Stimulated activated CD4-positive, alpha-beta T cell treated with anti-CD3 and anti-CD28 coated beads, Interleukin-4, amount 100 ng/mL, for 1 hour (primary cell): ENCODE data around the gene AHSP.
"Not testable (repeated sequence)": the region's sequence is repeated elsewhere in the genome, so short reads cannot be mapped to it uniquely, and the experiment has no call there.

Experiments used
- DNase-seq: peaks from one replicate; pipeline ENCODE4 v3.0.0-alpha.2; 2020

Gene AHSP, protein sequence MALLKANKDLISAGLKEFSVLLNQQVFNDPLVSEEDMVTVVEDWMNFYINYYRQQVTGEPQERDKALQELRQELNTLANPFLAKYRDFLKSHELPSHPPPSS

DNA sequence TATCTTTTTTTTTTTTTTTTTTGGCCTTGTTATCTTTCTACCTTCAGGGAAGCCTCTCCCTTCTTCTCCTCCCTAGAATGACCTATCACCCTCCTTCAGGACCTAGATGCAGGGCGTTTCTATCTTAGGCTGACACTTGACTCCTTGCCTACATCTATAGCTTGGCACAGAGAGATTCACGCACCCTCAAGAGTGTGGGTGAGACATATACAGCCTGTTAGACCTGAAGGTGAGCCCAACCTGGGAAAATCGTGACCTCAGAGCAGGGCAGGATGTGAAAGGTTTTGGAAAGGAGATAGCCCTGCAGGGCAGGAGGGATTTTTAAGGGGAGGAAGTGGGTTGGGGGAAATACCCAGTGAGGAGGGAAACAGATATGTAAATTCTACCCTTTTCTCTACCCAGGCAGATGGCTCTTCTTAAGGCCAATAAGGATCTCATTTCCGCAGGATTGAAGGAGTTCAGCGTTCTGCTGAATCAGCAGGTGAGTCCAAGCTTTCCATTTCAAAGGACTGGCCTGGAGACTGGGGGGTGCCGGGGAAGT is at the start of gene AHSP:
AHSP (plus strand) TSS at position 167 of the 541 bp plus-strand sequence; CDS start at position 407, 240 bp downstream.
- DNase-seq = no peak

DNA sequence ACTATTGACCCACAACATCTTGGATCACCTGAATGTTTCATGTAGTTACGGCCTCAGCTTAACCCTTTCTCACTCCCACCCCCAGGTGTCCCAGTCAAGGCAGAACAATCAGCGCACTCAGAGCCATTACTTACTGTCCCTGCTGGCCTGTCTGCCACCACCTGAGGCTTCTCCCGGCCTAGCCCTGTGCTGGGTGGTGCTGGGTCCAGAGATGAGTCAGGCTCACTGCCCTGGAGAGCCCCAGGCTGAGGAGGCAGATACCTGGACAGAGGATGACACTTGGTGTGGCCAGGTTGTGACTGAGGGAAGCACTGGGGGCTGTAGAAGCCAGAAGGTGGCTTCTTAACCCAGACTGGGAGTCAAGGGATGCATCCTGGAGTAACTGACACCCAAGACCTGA is 48.7 kb upstream of the AHSP start:
- DNase-seq = no peak

DNA sequence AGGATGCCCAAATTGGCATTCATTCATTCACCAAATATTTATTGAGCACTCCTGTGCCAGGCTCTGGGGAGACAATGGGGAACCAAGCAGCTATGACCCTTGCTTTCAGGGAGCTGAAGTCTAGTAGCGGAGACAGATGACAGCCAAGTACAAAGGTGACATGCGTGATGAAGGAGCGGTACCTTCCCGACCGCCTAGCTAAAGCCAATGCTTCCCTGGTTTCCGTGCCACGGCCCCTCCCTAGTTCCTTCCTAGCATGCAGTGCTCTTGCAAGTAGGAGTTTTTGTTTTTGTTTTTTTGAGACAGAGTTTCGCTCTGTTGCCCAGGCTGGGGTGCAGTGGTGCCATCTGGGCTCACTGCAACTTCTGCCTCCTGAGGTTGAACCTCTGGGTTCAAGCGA is 47.9 kb upstream of the AHSP start:
- no peak for DNase-seq

DNA sequence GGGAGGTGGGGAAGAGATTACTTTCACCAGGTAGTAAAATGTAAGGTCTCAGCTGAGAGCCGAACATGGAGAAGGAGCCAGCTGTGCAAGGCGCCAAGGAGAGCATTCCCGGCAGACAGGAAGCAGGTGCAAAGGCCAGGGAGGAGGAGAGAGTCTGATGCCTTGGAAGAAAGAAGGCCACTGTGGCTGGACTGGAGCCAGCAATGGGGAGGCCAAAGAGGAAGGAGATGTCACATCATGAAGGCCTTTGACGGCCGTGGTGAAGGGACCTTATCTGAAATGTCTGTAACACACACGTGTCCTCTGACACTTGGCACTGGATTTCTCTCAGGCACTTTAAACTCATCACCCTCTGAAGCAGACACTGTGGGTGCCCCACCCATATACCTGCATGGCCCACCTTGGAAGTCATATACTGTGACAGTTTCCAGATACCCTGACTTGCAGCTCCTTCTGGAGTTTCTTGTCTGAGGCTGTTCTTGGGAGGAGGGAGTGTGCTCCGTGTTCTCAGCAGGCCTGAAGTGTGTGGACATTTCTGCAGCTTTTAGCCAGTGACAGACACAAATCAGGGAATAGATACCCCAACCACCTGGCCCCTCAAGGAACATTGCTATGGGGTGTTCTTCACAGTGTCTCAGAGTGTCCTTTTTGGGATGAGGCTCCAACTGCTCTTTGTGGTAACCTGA is 46.7 kb upstream of the AHSP start:
- no peak for DNase-seq

DNA sequence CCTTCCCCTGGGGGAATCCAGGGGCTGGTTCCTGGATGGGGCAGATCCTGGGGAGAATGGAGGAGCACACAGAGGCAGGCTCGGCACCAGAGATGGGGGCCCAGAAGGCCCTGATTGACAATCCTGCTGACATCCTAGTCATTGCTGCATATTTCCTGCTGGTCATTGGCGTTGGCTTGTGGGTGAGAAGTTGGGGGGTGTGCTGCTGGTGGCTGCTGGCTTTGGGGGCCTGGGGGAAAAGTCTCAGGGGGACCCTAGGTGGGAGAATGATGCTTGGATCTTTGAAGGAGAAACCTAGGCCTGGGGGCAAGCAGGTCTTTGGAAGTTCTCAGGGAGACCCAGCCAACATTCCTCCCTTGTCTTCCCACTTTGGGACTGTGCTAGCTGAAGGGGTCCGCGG is 44.6 kb upstream of the AHSP start, which contains the start of gene SLC5A2:
SLC5A2 (plus strand) TSS at position 43 of the 400 bp plus-strand sequence; CDS start at position 57, 14 bp downstream.
- no peak for DNase-seq

DNA sequence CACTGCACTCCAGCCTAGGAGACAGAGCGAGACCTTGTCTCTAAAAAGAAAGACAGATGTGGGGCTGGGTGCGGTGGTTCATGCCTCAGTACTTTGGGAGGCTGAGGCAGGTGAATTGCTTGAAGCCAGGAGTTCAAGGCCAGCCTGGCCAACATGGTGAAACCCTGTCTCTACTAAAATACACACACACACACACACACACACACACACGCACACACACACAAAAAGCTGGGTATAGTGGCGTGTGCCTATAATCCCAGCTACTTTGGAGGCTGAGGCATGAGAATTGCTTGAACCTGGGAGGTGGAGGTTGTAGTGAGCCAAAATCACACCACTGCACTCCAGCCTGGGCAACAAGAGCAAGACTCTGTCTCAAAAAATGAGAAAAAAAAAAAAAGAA is 43.7 kb upstream of the AHSP start:
- not testable (repeated sequence) for DNase-seq

DNA sequence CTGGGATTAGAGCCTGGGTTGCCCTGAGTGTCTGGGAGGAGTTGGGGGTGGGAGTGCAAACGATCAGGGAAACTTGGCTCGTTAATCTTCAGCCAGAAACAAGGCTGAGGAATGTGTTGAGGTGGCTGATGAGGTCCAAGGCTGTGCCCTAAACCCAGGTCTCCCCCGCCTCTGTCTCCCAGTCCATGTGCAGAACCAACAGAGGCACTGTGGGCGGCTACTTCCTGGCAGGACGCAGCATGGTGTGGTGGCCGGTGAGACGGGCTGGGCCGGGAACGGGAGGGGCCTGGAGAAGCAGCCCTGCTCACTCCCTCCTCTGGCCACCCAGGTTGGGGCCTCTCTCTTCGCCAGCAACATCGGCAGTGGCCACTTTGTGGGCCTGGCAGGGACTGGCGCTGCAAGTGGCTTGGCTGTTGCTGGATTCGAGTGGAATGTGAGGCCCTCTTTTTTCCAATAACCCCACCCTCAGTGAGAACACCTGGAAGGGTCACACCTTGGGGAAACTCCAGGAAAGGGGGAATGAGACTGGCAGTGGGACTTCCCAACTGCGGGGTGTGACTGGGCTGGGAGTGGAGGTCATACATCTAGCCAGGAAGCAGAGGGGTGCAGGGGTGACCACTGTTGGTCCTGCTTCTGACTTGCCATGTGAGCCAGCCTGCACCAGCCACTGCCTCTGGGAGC is 43.1 kb upstream of the AHSP start:
- no peak for DNase-seq

DNA sequence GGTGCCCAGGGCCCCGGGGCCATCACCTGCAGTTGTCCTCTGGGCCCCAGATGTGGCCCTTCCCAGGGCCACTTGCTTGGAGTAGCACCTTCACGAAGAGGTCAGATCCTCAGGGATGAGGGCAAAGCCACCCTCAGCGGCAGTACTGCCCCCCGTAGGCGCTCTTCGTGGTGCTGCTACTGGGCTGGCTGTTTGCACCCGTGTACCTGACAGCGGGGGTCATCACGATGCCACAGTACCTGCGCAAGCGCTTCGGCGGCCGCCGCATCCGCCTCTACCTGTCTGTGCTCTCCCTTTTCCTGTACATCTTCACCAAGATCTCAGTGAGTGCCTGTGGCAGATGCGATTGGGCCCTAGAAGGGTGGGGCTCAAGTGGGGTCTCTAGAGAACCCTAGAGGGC is 42.1 kb upstream of the AHSP start:
- DNase-seq = no peak

DNA sequence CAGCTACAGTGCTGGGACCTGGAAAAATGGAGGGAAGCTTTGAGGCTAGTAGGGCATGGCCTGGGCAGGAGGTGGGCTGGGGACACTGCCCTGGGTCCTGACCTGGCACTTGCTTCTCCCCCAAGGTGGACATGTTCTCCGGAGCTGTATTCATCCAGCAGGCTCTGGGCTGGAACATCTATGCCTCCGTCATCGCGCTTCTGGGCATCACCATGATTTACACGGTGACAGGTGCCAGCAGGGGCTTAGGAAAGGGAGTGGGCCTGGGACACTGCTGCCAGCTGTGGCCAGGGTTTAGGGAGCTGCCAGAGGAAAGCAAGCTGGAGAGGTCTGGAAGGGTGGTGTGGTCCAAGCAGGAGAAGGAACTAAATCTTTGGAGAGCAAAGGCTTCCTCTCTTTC is 41.7 kb upstream of the AHSP start:
- no peak for DNase-seq

DNA sequence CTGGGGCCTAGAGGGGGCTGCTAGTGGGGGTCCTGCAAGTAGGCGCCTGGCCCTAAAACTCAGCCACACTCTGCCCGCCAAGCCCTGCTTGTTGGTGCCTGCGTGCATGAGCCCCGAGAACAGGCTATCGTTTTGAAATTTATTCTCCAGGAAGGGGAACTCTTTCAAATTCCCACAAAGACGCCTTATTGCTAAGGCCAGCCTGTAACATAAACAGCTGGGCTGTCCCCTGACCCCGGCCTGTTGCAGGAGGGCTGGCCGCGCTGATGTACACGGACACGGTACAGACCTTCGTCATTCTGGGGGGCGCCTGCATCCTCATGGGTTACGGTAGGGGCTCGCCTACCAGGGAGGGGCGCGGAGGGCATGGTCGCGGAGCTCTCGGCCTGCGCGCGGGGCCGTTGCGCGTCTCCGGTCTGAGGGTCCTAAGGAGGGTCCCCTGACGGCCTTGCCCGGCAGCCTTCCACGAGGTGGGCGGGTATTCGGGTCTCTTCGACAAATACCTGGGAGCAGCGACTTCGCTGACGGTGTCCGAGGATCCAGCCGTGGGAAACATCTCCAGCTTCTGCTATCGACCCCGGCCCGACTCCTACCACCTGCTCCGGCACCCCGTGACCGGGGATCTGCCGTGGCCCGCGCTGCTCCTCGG is 40.5 kb upstream of the AHSP start:
- no peak for DNase-seq

DNA sequence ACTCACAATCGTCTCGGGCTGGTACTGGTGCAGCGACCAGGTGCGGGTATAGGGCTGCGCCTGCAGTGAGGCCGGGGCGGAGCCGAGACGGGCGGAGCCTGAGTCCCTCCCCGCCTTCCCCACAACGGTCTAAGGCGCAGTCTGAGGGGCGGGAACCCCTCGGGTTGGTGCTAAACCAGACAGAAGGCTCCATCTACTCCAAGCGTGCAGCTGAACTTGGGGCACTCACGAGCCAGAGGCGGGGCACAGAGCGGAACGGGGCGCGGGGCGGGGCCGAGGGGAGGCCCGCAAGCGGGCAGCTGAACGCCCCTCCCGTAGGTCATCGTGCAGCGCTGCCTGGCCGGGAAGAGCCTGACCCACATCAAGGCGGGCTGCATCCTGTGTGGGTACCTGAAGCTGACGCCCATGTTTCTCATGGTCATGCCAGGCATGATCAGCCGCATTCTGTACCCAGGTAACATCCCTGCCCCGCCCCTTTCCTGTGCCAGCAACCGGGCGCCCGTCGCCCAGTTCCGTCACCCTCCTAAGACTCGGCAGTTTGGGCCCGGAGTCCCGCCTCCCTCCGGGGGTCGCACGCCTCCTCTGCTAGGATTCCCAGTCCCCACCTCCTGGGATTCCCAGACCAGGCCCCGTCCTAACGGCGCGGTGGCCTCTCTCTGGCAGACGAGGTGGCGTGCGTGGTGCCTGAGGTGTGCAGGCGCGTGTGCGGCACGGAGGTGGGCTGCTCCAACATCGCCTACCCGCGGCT is 39.8 kb upstream of the AHSP start:
- DNase-seq = peak; percentile 65

DNA sequence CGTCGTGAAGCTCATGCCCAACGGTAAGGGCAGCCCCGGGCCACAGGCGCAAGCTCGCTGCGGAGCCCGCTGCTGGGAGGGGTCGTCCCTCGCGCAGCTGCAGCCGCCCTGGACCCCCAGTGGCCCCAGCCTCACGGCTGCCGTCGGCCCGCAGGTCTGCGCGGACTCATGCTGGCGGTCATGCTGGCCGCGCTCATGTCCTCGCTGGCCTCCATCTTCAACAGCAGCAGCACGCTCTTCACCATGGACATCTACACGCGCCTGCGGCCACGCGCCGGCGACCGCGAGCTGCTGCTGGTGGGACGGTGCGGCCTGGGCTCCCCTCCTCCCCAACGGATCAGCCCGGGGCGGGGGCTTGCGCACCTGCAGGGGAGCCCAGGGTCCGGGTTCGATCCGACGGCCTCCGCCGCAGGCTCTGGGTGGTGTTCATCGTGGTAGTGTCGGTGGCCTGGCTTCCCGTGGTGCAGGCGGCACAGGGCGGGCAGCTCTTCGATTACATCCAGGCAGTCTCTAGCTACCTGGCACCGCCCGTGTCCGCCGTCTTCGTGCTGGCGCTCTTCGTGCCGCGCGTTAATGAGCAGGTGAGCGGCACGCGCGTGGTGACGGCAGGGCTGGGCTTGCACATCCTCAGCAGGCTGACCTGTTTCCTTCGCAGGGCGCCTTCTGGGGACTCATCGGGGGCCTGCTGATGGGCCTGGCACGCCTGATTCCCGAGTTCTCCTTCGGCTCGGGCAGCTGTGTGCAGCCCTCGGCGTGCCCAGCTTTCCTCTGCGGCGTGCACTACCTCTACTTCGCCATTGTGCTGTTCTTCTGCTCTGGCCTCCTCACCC is 39.0 kb upstream of the AHSP start:
- no peak for DNase-seq

DNA sequence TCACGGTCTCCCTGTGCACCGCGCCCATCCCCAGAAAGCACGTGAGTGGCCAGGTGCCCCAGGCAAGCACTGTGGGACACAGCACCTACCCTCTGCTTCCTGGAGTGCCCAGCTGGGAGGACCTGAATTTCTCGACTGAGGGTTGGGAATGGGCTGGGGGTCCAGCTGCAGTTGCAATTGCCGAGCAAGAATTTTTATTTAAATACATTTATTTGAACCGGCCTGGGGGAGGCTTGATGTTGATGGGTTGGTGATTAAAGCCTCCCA is 38.5 kb upstream of the AHSP start:
- DNase-seq = no peak

DNA sequence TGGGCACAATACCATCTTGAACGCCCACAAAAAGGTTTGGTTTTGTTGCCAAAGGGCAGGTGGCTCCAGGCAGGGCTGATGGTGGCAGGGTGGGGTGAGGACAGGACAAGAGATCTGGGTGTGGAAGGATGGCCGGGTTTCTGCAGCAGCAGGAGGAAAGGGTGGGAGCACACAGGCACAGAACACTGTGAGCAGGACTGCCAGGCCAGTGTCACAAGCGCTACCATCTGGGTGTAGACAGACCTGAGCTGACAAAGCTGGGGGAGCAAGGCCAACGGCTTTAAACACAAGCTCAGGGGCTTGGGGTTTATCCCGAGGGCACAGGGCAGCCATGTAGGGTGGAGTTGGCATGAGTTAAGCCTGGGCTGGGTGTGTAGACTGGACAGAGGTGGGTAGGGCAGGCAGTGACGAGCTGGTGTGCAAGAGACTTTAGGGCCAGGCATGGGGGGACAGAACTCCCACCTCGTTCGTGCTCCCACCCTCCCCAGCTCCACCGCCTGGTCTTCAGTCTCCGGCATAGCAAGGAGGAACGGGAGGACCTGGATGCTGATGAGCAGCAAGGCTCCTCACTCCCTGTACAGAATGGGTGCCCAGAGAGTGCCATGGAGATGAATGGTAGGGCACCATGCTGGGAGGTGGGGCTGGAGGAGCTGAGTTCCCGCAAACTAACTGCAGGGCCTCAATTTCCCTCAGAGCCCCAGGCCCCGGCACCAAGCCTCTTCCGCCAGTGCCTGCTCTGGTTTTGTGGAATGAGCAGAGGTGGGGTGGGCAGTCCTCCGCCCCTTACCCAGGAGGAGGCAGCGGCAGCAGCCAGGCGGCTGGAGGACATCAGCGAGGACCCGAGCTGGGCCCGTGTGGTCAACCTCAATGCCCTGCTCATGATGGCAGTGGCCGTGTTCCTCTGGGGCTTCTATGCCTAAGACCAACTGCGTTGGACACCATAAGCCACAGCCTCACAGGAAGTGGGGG is 37.8 kb upstream of the AHSP start:
- DNase-seq = no peak

DNA sequence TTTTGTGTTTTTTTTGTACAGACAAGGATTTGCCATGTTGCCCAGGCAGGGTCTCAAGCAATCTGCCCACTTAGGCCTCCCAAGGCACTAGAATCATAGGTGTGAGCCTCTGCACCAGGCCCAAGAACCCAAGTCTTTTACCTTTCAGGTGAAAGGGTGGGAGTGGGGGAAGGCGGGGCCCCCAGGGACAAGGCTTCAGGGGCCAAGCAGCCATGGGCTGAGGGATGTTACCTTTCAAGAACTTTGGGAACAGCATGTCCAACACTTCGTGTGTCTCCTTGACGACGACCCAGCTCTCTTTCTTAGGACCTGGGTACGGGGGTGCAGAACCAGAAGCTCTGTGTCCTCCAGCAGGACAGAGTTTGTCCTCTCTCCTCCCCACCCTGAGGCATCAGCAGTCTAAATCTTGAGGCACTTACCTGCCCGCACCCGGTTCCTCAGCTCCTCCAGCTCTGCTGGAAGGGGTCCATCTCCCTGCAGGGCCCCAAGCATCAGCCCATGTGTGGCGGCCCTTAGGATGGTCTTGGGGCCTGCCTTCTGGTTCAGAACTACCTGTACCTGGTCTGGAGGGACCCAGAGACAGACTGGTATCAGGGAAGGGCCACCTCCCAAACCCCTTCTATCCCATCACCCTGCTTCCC is 35.8 kb upstream of the AHSP start:
- no peak for DNase-seq

DNA sequence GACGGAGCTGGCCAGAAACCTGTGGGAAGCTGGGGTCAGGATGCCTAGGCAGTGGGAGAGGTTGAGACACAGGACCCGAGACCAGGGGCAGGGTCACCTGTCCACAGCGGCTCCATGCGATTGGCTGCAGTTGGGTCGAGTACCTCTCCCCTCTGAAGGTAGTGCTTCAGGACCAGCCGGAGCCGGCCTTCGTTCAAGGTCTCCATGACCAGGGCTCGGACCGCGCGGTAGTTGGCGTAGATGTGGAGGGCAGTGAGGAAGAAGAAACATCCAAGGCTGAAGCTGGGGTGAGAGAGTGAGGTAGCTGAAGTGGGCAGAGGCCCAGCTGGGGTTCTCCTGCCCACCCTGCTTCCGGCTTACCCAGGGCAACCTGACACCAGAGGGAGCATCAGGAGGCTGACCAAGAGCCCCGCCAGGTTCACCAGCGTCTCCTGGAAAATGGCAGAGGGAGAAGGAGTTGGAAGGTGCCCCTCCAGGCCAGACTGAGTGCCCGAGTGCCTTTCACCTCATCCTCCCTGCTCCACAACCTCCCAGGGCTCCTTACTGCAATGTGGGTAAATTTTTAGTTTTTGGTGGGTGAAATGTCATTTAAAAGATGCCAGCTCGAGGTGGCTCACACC is 34.1 kb upstream of the AHSP start:
- DNase-seq = no peak

DNA sequence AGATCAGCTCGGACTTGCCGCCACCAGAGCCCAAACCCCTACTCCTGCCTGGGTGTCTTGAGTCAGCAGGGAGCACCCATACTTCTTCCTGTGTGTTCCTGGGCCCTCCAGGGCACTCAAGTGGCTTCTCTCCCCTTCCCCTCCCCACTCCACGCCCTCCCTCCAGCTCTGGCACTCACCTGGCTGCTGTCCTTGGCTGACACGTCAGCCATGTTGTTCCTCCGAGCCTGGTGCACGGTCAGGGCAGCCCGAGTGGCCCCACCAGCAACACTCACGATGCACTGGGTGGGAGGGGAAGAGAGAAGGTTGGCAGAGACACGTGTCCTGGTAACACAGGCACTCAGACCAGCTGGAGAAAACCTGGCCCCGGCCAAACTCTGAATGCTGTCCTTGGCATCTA is 31.0 kb upstream of the AHSP start:
- no peak for DNase-seq

DNA sequence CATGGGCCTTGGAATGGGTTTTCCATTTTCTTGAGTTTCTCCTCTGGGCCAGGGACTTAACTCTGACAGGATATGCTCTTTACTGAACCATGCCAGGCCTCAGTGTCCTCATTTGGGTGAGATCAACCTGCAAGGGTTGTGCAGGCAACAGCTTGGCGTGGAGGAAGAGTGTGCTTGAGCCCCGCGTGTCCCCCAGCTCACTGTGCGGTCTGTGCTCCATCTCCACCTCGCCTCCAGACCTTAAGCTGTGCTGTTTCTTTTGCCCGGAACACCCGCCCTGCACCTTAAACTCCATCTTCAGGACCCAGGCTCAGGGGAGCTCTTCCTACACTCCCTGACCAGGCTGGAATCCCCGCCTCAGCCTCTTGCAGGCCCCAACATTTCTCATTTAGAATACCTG is 29.2 kb upstream of the AHSP start:
- no peak for DNase-seq

DNA sequence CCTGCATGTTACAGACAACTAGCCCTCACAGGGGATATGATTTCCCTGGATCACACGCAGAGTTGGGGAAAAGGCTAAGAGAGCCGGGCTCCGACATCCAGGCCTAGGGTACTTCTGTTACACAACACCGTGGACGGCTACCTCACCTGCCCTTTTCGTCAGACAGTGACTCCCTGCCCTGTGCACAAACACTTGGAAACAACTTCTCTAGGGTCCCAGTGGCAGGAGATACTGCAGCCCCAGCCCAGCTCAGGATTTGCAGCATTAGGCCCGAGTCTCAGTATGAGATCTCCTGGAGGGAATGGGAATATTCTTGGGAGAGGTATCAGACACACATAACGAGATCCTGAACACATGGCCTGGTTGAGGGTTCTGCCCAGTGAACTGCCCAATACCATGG is 27.8 kb upstream of the AHSP start:
- no peak for DNase-seq
